ENCODE data around the gene LRCH1.

GRCh38 chr13:46507981-46508380, 45.0 kb upstream of the LRCH1 start:
- TF ChIP-seq MTA3 (IDR thresholded peaks at IDR 0.05; ENCODE audit: borderline replicate concordance, low read length) (no peak), MYC (IDR thresholded peaks at IDR 0.05; ENCODE audit: insufficient read depth, insufficient read length, insufficient replicate concordance, low read length, severe bottlenecking) (no peak)

Data from GM12878 (cell line).